Activated CD4-positive, alpha-beta T cell treated with anti-CD3 and anti-CD28 coated beads, Interleukin-2, amount 10 ng/mL, durations not matched to agents 7 days and 5 days (primary cell): ENCODE data around the gene C20orf144. TPM values are rescaled to one million over a fixed set of nuclear protein-coding genes. Genes with fewer than 3 reads are reported as not detected.
A peak's percentile ranks its signal among the peaks of the same experiment; 100 is the strongest.
"Not testable (repeated sequence)": the region's sequence is repeated elsewhere in the genome, so short reads cannot be mapped to it uniquely, and the experiment has no call there.

Experiments used
- CTCF ChIA-PET: fragments of 350-600 bp; sonication (Branson Sonifier 250); formaldehyde crosslinking; loops from one replicate; lab custom pipeline; 2021; ENCODE audit warnings: antibody characterized with exemption; lab: Charles Lee
- POLR2A ChIA-PET: fragments of 350-600 bp; sonication (Branson Sonifier 250); formaldehyde crosslinking; loops from one replicate; lab custom pipeline; 2021; ENCODE audit warnings: antibody characterized with exemption; lab: Charles Lee
- DNase-seq: peaks from one replicate; pipeline ENCODE4 v3.0.0-alpha.2; 2020
- H3K27ac Mint-ChIP-seq: one replicate; pipeline ENCODE4 v1.8.0; 2021; ENCODE audit warnings: mild to moderate bottlenecking, moderate library complexity, mixed read lengths
- H3K27me3 Mint-ChIP-seq: one replicate; pipeline ENCODE4 v1.8.0; 2021; ENCODE audit warnings: mixed read lengths
- H3K36me3 Mint-ChIP-seq: one replicate; pipeline ENCODE4 v1.8.0; 2021; ENCODE audit warnings: low read depth, mixed read lengths
- H3K4me1 Mint-ChIP-seq: one replicate; pipeline ENCODE4 v1.8.0; 2021; ENCODE audit warnings: mixed read lengths
- H3K4me3 Mint-ChIP-seq: one replicate; pipeline ENCODE4 v1.8.0; 2021; ENCODE audit warnings: mild to moderate bottlenecking, moderate library complexity, mixed read lengths
- H3K9me3 Mint-ChIP-seq: one replicate; pipeline ENCODE4 v1.8.0; 2021; ENCODE audit warnings: mixed read lengths
- total RNA-seq, 2 experiments: library from RNA; stranded (reverse); gene quantifications; one replicate each; pipeline ENCODE4 v1.2.3, GENCODE V29; 2021

The C20orf144 gene
- total RNA-seq, result under 1 TPM; 0.15 to 0.25 TPM

GRCh38 chr20:33662172-33662571 is at the start of gene C20orf144:
Gene C20orf144 (plus strand): TSS chr20:33662327. CDS start chr20:33662346, 19 bp downstream.
- Mint-ChIP-seq H3K4me1 (peaks cover 41% of the 10 kb centered on the region), H3K27me3 (no peaks in the 10 kb centered on the region), H3K4me3 (peak within 1 kb of the TSS; percentile 76), H3K27ac (peak within 1 kb of the TSS; percentile 91), H3K36me3 (peaks cover 10% of the 10 kb centered on the region), H3K9me3 (no peaks in the 10 kb centered on the region)
- POLR2A ChIA-PET, result no interaction called here
- DNase-seq, result no peak
- CTCF ChIA-PET, result interaction anchor here (0.6 to 1.7 kb wide), 2 partner anchors 8 to 53 kb away, joined by 3 to 5 read pairs; no protein-coding TSS in a partner anchor

GRCh38 chr20:33621717-33622400 is 40.3 kb upstream of the C20orf144 start:
- DNase-seq, result no peak
- ChIA-PET CTCF (interaction anchor here (1.7 kb wide), 1 partner anchor 16 kb away, joined by 3 read pairs; no protein-coding TSS in a partner anchor), POLR2A (no interaction called here)
- Mint-ChIP-seq H3K4me1 (peaks cover 13% of the 10 kb centered on the region), H3K36me3 (peaks cover 39% of the 10 kb centered on the region), H3K4me3 (no peak overlapping the region), H3K27me3 (no peaks in the 10 kb centered on the region), H3K27ac (no peak overlapping the region), H3K9me3 (no peaks in the 10 kb centered on the region)

- CTCF ChIA-PET, result interaction anchor here (0.6 to 1.7 kb wide), 2 partner anchors 9 to 15 kb away, joined by 3 to 4 read pairs; no protein-coding TSS in a partner anchor
- no peak for DNase-seq
- H3K4me1 Mint-ChIP-seq, result peaks cover 13% of the 10 kb centered on the region
- H3K4me3 Mint-ChIP-seq, result no peak overlapping the region
- H3K27me3 Mint-ChIP-seq, result no peaks in the 10 kb centered on the region
- H3K36me3 Mint-ChIP-seq, result peaks cover 39% of the 10 kb centered on the region
- POLR2A ChIA-PET, result no interaction called here
- H3K9me3 Mint-ChIP-seq, result no peaks in the 10 kb centered on the region
- no peak overlapping the region for H3K27ac Mint-ChIP-seq
Measured at GRCh38 chr20:33622705-33623365, 39.3 kb upstream of the C20orf144 start.

GRCh38 chr20:33624399-33624798 is 37.7 kb upstream of the C20orf144 start:
- Mint-ChIP-seq H3K9me3 (no peaks in the 10 kb centered on the region), H3K4me1 (peaks cover 13% of the 10 kb centered on the region), H3K4me3 (no peak overlapping the region), H3K27me3 (no peaks in the 10 kb centered on the region), H3K27ac (peak overlapping the region; percentile 43), H3K36me3 (peaks cover 48% of the 10 kb centered on the region)
- no peak for DNase-seq
- ChIA-PET CTCF (no interaction called here), POLR2A (no interaction called here)

GRCh38 chr20:33626190-33626589 is 35.9 kb upstream of the C20orf144 start:
- Mint-ChIP-seq H3K36me3 (peaks cover 58% of the 10 kb centered on the region), H3K9me3 (no peaks in the 10 kb centered on the region), H3K27ac (peak overlapping the region; percentile 25), H3K4me3 (no peak overlapping the region), H3K27me3 (no peaks in the 10 kb centered on the region), H3K4me1 (peaks cover 13% of the 10 kb centered on the region)
- ChIA-PET CTCF (interaction anchor here (1.4 kb wide), 1 partner anchor 10 kb away, joined by 5 read pairs; no protein-coding TSS in a partner anchor), POLR2A (no interaction called here)
- no peak for DNase-seq

- Mint-ChIP-seq H3K4me3 (no peak overlapping the region), H3K36me3 (peaks cover 54% of the 10 kb centered on the region), H3K27me3 (no peaks in the 10 kb centered on the region), H3K9me3 (no peaks in the 10 kb centered on the region), H3K27ac (no peak overlapping the region), H3K4me1 (peaks cover 13% of the 10 kb centered on the region)
- CTCF ChIA-PET, result no interaction called here
- POLR2A ChIA-PET, result no interaction called here
- DNase-seq, result no peak
Measured at GRCh38 chr20:33627577-33628216, 34.4 kb upstream of the C20orf144 start.

- Mint-ChIP-seq H3K4me1 (peaks cover 12% of the 10 kb centered on the region), H3K27ac (no peak overlapping the region), H3K36me3 (peaks cover 47% of the 10 kb centered on the region), H3K4me3 (no peak overlapping the region), H3K27me3 (no peaks in the 10 kb centered on the region), H3K9me3 (no peaks in the 10 kb centered on the region)
- DNase-seq, result no peak
- ChIA-PET CTCF (no interaction called here), POLR2A (no interaction called here)
Measured at GRCh38 chr20:33629533-33629932, 32.6 kb upstream of the C20orf144 start.

- no peak overlapping the region for H3K27ac Mint-ChIP-seq
- no peaks in the 10 kb centered on the region for H3K27me3 Mint-ChIP-seq
- no peak for DNase-seq
- no peak overlapping the region for H3K4me3 Mint-ChIP-seq
- CTCF ChIA-PET, result no interaction called here
- peaks cover 44% of the 10 kb centered on the region for H3K36me3 Mint-ChIP-seq
- H3K4me1 Mint-ChIP-seq, result peaks cover 8% of the 10 kb centered on the region
- no peaks in the 10 kb centered on the region for H3K9me3 Mint-ChIP-seq
- POLR2A ChIA-PET, result no interaction called here
Measured at GRCh38 chr20:33629979-33630378, 32.1 kb upstream of the C20orf144 start.

GRCh38 chr20:33630507-33630906 is 31.6 kb upstream of the C20orf144 start:
- no peaks in the 10 kb centered on the region for H3K27me3 Mint-ChIP-seq
- no peak overlapping the region for H3K4me3 Mint-ChIP-seq
- POLR2A ChIA-PET, result no interaction called here
- peaks cover 7% of the 10 kb centered on the region for H3K4me1 Mint-ChIP-seq
- peaks cover 38% of the 10 kb centered on the region for H3K36me3 Mint-ChIP-seq
- no peak for DNase-seq
- CTCF ChIA-PET, result no interaction called here
- peak overlapping the region; percentile 20 for H3K27ac Mint-ChIP-seq
- no peaks in the 10 kb centered on the region for H3K9me3 Mint-ChIP-seq

- DNase-seq, POLR2A ChIA-PET: not testable (repeated sequence)
- peaks cover 31% of the 10 kb centered on the region for H3K36me3 Mint-ChIP-seq
Measured at GRCh38 chr20:33631910-33632309, 30.2 kb upstream of the C20orf144 start.

GRCh38 chr20:33635341-33635740 is 26.8 kb upstream of the C20orf144 start:
- DNase-seq, result no peak
- Mint-ChIP-seq H3K4me1 (peaks cover 7% of the 10 kb centered on the region), H3K9me3 (no peaks in the 10 kb centered on the region), H3K27ac (peak overlapping the region; percentile 55), H3K27me3 (no peaks in the 10 kb centered on the region), H3K4me3 (no peak overlapping the region), H3K36me3 (peaks cover 32% of the 10 kb centered on the region)
- CTCF ChIA-PET, result interaction anchor here (0.7 kb wide), 1 partner anchor 31 kb away, joined by 3 read pairs; no protein-coding TSS in a partner anchor
- POLR2A ChIA-PET, result interaction anchor here (0.6 kb wide), 1 partner anchor 13 kb away, joined by 3 read pairs; no protein-coding TSS in a partner anchor

More at GRCh38 chr20:33631910-33632309, 30.2 kb upstream of the C20orf144 start:
- H3K9me3 Mint-ChIP-seq, H3K27ac Mint-ChIP-seq, H3K4me3 Mint-ChIP-seq, H3K27me3 Mint-ChIP-seq, H3K4me1 Mint-ChIP-seq: not testable (repeated sequence)
- CTCF ChIA-PET, result interaction anchor here (0.6 to 1.7 kb wide), 3 partner anchors 9 to 859 kb away, joined by 3 to 4 read pairs (median 3); no protein-coding TSS in a partner anchor

- no peak for DNase-seq
- Mint-ChIP-seq H3K4me1 (peaks cover 7% of the 10 kb centered on the region), H3K9me3 (no peaks in the 10 kb centered on the region), H3K27ac (no peak overlapping the region), H3K27me3 (no peaks in the 10 kb centered on the region), H3K36me3 (peaks cover 27% of the 10 kb centered on the region), H3K4me3 (no peak overlapping the region)
- POLR2A ChIA-PET, result no interaction called here
- CTCF ChIA-PET, result no interaction called here
Measured at GRCh38 chr20:33636776-33637175, 25.4 kb upstream of the C20orf144 start.
